Measurements from ENCODE around the gene PCK1. TPM values are rescaled to one million over a fixed set of nuclear protein-coding genes. Genes with fewer than 3 reads are reported as not detected.

Gene PCK1
- total RNA-seq, 1 donor from 2014 or later: 51.4 TPM

DNA sequence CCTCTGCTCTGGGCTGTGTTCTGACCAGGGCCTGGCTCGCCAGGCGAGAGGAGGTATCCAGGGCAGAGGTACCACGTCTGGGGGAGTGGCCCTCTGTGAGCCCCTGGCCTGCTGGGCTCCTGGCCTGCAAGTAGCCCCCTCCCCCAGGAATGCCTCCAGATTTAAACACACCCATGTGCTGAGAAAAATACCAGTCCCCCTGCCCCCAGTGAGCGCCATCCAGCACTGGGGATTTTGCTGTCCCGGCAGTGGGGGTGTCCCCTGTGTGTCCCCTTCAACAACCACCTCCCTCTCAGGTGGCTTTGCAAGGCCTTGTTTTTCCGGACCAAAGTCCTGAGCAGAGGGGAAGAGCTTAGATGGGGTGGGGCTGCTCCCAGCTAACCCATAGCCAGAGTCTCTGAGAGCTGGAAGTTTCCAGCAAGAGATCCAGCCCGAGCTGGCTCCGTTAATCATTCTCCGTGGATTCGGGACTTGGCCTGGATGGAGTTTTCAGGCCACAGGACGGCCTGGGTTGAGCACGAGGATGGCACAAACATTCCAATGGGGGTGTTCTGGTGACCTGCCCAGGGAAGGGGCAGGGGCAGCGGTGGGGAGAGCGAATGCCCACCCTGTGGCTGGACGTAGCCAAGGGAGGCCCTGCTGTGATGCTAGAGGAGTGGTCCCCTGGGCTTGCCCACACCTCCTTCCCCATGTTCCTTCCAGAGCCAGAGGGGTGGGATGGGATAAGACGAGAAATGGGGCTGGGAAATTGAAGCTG is 29.0 kb downstream of the PCK1 start:
- no peak for DNase-seq

DNA sequence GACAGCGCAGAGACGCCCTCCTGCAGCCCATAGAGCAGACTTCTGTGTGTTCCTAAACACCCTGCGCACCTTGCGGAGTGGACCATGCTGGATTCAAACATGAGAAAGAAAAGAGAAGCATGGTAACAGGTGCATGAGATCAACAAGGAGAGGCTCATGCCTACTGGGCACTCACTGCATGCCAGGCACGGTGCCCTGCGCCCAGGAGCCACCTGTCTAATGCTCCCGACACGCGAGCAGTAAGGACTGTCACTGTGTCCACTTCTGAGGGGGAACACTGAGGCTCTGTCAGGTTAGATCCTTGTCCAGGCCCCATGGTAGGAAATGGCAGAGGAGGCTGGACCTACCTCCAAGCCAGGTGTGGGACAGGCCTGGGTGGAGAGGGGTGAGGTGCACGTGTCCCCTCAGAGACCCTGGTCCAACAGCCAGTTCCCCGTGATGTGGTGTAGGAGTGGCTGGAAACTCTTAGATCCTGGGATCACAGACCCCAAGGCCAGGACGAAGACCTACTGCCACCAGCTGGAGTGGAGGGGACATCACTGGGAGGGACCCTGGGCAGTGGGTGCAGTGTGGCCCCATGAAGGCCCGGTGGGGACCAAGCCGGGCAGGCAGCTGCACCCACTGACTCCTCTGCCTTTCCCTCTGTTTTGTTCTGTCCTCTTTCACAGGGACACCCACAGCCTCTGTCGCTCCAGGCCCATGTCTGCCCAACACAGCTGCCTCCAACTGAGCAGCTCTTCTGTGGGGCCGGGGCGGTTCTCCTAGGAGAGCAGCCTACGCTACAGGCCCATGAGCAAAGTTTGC is 29.8 kb downstream of the PCK1 start:
- no peak for DNase-seq

DNA sequence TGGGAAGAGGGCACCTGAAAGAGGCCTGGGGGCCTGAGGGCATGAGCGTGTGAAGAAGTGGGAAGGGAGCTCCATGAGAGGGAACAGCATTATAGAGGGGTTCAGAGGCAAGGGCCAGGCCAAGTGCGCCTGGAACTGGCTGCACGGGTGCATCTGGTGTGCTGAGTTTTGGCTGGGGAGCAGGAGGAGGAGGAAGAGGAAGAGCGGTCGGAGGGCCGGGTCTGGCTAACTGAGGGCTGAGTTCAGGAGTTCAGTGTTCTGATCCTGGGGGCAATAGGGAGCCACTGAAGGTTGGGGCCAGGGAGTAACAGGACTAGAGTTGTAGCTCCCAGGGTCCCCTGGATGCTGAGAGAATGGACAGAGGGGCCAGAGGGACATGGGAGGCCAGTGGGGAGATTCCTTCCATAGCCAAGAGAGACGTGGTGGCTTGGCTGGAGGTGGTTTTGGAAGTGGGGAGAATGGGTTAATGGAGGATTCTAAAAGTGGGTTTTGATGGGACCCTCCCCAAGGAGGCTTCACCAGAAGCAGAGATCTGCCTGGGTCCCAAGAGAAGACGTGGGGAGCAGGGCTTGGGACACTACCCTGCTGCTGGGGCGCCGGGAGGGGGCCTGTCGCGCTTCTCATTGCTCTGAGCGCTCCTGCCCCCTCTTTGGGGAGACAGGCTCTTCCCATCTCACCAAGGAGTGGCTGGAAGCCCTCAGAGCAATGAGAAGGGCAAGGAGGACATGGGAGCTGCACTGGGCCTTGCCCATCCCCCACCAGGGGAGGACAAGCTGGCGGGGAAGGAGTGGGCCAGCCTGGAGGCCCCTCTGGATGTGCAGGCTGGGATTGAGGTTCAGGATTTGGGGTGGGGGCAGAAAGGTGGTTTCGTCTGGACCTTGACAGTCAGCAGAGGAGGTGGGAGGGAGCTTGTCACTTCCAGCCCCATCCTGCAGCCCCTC is 30.6 kb downstream of the PCK1 start:
- DNase-seq: no peak

DNA sequence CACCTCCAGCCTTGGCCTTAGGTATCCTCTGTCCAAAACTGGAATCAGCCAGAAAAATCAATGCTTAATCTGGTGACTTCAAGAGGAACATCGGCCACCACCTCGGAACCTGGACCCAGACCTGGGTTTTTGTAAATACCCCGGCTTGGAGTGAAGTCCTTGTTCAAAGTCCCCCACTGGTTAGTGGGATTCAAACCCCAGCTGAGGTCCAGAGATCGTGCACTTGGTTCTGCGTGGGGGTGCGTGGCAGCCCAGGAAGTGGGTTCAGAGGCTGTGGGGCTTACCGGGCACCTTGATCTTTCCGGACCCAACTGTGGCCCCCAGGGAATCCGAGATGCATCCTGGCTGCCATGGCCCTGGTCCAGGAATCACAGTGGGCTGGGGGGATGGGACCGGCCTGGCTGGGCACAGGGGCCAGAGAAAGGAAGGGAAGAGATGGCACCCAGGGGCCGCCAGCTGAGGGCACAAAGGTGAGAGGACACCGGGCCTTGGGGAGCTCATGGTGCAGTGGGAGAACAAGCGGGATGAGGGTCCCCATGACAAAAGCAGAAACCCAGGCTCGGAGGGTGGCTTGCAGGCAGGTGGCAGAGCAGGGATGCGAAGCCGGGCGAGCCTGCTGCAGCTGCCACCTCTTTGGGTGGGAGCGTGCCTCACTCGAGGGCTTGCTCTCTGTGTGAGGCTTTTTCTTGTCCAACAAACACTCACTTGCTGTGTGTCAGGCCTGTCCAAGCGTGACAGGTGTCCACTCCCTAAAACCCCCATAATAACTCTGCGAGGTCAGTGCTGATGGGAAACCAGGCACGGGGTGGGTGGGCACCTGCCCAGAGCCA is 31.6 kb downstream of the PCK1 start:
- no peak for DNase-seq

DNA sequence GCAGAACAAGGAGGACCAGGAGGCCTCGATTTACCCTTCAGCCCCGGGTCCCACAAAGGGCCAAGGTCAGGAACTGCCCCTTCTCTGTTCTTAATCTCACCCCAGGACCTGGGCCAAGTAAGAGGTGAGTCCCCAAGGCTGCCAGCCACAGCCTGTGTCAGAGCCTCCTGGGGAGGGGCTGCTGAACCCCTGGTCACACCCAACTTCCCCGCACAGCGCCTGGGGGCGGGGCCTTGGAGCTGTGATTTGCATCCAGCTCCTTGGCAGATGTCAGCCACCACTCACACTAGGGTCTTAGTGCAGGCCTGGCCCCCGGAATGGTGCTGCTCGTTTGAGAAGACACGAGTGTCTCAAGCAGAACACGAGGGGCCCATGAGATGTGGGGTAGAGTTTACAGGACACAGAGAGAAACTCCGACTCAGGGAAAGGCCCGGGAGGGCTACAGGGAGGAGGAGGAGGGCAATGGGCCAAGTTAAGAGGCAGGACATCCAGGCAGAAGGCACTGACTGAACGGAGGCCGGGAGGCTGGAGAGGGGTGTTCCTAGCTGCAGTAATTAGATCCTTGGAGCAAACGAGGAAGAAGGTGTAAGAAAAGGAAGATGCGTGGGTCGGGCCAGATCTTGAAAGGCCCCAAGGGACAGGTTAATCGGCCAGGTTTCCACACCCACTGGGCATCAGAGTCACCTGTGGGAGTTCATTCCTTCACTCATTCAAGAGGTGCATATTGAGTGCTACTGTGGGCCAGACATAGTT is 32.4 kb downstream of the PCK1 start:
- DNase-seq: no peak

DNA sequence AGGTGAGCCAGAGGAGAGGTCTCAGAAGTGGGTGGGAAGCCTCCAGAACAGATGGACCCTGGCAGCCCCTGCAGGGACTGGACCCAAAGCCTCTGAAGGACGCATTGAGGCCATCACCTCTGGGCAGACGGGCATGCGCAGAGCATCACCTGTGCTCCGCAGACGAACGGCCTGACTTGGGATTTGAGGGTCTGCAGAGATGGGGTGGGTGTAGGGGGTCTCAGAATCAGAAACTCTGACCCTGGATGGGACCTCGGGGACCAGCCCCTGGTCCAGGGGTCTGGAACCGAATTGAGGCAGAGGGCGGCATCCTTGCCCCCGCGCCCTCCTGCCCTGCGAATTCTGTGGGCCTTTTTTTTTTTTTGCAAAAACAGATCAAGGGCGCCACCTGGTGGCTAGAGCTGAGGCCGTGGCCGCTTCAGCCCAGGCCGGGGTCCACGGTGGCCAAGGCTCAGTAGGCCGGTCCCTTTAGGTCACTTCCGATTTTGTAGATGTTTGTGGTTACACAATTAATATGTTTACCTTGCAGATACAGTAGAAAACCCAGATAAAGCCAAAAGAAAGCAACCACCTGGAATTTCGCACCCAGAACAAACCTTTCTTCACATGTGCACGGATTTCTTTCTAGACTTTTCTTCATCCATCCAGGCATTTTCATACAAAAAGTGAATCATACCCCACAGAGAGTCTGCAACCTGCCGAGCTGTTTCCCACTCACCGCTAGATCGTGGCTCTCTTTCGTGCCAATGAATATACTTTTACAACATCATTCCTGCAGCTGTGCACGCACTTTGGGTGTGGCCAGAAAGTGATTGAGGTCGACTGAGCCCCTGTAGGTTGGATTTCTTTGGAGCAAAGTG is 33.4 kb downstream of the PCK1 start:
- no peak for DNase-seq

DNA sequence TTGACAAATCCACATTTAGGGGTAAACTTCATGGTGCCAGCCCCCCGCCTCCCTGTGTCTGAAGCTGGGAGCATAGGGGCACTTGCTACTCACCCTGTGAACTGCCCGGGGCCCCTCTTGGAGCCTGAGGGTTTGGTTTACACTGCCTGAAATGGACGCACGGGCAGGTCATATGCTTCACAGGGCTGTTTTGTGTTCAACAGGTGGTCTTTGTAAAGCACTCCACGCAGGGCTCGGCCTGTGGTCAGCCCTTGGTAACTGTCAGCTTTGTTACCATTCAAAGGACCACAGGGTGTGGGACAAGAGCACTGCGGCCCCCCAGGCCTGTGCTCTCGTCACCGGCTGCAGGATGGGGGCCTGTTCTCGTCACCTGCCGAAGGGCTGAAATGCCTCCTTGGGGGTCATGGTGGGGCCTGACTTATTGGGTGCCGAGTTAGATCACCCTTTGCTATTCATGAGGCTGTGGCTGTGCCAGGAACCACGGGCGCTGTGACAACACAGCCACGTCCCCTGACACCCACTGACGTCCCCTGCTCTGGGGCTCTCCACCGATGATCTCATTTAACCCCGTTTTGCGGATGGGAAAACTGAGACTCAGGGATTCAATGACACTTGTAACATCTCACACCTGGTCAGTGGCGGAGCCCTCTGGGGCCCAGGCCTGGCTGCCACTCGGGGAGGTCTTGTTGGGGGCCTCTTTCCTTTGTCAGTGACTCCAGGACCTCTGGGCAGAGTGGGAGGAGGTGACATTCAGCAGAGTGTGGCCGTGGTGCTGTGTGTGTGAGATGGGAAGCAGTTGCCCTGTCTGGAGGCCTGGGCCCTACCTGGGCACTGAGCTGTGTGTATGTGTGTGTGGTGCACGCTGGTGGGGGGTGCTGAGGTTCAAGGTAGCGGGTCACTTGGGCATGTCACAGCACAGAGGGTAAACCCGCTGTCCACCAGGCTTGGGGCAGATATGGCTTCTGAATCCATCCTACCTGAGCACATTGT is 34.4 kb downstream of the PCK1 start:
- DNase-seq: no peak

DNA sequence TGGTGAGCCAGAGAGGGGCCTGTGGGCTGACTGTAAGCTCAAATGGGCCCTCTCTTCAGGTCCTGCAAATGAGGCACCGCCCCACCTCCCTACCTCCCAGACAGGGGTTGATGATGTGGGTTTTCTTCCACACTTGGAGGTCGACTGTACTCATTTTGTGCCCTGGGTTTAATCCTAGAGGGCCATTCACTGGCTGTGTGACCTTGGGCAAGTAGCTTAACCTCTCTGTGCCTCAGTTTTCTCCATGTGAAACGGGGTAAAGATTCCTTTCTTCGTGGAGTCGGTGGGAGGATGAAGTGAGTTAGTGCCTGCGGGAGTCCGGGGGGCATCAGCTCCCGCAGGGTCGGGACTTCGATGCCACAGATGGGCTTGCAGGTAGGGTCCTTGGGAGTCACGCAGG is 35.4 kb downstream of the PCK1 start:
- DNase-seq: no peak

DNA sequence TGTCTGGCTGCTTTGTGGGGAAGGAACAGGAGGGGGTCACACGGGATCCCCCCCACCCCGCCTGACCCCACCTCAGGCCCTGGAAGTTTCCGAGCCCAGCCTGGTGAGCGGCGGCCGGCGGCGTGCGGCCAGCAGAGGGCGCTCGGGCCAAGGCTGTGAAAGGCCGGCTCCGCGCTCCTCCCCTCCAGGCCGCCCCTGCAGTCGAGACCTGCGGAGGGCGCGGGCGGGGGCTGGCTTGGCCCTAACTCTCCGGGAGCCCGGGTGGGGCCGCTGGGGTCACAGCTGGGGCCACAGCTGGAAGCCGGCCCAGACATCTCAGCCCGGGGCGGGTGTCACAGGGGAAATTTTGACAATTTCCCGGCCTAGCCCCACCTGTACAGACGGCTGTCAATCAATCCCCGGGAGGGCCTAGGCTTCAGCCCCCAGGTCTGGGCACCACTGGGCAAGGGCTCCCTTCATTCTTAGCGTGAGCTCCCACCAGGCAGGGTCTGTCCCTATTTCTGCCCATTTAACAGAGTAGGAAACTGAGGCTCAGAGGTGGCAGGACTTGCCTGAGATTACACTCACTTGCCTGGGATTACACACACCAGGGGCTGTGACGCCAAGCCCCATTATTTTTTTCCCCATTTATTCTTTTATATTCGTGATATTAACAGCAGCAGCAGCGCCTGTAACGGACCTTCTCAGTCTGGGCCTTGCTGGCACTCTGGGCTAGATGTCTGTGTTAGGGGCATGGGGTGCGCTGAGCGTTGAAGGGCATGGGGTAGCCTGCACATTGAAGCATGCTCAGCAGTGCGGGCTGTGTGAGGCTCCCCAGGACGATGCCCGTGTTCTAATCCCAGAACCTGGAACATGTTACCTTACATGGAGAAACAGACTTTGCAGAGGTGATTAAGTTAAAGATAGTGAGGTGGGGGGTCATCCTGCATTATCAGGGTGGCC is 36.4 kb downstream of the PCK1 start:
- peak; percentile 38 for DNase-seq

DNA sequence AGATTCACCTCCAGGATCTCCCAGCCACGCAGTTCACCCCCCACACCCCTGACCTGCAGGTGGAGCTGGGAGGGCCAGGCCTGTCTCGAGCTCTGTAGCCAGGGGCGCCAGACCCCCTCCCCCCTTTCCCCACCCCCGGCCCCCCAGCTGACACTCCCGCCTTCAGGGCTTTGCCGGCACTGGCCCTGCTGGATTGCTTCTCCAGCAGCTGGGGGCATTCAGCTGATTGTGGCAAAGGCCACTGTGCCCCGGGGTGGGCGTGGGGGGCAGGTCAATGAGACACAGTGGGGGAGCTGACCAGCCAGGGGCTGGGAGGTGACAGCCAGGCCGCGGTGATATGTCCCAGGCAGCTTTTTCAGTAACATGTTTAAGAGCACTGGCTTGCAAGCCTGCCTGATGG is 37.1 kb downstream of the PCK1 start:
- no peak for DNase-seq

DNA sequence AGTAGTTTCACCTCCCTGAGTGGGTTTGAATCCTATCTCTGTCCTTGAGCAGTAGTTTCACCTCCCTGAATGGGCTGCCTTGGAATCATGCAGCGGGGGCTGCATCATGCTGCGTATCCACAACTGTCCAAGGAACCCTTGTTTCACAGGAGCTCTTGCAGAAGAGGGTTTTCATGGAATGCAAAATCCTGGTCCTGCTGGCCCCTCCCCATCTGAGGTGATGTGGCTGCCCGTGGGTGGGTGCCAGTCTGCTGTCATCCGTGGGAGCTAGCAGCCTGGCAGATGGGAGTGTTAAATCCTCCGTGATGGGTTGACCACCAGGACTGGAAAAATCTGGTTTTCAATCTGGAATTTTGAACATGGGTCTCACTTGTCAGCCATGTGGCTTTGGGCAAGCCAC is 37.6 kb downstream of the PCK1 start:
- no peak for DNase-seq

DNA sequence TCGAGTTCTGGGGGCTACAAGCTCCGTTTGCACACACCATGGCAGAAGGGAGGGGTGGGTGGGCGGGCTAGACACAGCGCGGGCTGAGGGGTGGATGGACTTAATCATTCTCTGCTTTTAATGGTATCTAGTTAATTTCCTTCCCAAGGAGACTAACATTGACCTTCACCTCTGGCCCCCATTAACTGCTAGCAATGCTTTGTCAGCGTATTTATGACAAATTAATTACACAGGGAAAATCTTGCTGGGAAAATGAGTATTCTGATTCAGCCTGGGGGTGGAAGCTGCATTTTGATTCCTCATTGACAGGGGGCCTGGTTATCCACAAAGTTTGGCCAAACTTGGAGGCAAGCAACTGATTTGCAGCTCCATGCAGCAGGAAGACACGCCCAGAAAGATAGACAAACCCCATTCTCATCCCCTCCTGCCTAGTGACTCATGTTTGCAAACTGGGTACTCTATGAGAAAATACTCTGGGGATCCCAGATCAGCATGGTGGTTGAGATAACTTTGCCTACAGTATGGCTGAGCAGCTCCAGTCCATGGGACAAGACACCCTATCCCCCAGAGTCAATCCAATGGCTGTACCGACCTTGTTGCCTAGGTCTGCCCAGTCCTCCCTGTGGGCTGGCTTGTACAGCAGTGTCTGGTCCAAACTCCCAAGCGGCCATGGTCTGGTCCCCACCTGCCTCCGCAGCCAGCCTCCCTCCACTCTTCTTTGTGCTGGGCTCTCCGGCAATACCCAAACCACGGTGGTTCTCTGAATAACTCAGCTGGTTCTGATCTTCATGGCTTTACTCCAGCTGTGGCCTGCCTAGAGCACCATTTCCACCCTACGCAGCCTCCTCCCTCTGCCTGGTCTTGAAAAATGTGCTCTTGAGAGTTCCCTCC is 39.7 kb downstream of the PCK1 start:
- no peak for DNase-seq

DNA sequence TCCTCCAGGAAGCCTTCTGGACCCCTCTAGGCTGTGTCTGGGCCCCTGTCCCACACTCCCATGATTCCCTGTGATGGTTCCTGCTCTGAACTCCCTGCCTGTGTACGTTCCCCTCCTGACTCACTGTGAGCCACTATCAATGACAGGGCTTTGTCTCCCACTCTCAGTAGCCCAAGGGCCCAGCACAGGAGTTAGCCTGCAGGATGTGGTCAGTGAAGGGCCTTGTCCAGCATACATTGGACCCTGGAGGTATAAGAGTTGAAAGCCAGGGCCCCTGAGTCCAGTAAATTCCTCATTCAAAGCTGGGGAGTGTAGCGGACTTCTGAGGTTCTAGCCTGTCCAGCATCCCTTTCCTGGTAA is 40.3 kb downstream of the PCK1 start:
- DNase-seq: no peak

DNA sequence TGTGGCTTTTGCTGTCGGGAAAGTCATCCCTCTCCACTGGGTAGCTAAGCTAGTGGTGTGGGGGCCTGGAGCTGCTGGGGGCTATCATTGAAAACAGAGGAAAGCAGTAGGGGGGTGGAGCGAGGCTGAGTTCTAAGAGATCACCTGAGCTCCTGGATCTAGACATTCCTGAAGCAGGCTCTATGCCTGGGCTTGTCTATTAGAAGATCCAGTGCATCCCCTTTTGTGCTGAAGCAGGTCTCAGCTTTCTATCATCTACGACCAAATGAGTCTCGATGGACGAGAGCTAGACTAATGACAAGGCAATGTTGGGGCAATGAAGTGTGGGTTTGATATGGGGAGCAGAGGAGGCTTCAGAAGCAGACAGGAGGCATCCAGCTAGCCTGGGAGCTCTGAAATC is 40.8 kb downstream of the PCK1 start:
- no peak for DNase-seq

DNA sequence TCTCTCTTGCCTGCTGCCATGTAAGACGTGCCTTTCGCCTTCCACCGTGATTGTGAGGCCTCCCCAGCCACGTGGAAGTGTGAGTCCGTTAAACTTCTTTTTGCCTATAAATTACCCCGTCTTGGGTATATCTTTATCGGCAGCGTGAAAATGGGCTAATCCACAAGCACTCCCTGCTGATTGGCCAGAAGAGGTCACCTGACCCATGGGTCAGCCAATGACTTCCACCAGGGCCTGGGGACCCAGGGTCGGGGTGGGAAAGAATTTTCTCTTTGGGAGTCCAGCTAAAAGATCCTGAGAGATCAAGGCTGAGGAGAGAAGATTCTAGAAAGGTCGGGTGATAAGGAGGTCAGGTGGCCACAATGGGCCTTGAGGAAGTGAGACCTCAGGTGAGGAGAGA is 42.2 kb downstream of the PCK1 start:
- DNase-seq: no peak

DNA sequence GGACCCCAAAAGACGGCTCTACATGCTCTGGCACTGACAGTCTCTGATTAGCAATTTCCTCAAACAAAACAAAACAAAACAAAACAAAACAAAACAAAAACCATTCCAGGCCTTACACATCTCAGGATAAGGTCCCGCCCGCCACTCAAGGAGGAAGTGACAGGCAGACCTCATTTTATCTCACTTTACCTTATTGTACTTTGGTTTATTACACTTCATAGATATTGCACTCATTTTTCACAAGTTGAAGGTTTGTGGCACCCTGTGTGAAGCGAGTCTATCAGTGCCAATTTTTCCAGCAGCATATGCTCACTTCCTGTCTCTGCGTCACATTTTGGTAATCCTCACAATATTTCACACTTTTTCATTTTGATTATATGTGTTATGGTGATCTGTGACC is 44.1 kb downstream of the PCK1 start:
- DNase-seq: no peak

DNA sequence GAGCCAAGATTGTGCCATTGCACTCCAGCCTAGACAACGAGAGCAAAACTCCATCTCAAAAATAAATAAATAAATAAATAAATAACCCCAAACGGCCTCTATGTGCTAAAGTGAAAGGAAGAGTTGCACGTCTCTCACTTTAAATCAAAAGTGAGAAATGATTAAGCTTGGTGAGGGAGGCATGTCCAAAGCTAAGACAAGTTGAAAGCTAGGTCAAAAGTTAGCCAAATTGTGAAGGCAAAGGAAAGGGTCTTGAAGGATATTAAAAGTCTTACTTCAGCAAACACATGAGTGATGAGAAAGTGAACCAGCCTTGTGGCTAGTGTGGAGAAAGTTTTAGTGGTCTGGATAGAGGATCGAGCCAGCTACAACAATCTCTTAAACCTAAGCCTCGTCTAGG is 45.0 kb downstream of the PCK1 start:
- no peak for DNase-seq

Measured in skin of body (tissue), 2 donors.